B cell (primary cell): ENCODE results near the gene NEU2. TPM values are rescaled to one million over a fixed set of nuclear protein-coding genes. Genes with fewer than 3 reads are reported as not detected.

Source experiments
- ATAC-seq: fragments of 200-7000 bp; cut with Tn5 transposase; one replicate; pipeline ENCODE4 v1.10.0; 2021; ENCODE audit warnings: low read depth, mild to moderate bottlenecking, moderate number of reproducible peaks, moderate library complexity
- CTCF ChIA-PET: fragments of 350-600 bp; sonication (Branson Sonifier 250); formaldehyde crosslinking; loops from one replicate; lab custom pipeline; 2021; ENCODE audit warnings: antibody characterized with exemption, inconsistent platforms; lab: Charles Lee
- POLR2A ChIA-PET: fragments of 350-600 bp; sonication (Branson Sonifier 250); formaldehyde crosslinking; loops from one replicate; lab custom pipeline; 2021; ENCODE audit warnings: antibody characterized with exemption; lab: Charles Lee
- DNase-seq: peaks from one replicate; pipeline ENCODE4 v3.0.0; 2013
- H2AFZ ChIP-seq: 2 replicates; pipeline ENCODE4 v1.6.1; 2012; ENCODE audit warnings: mild to moderate bottlenecking, low read depth, low read length; ENCODE audit not compliant: insufficient read depth, poor library complexity, severe bottlenecking
- H3K27ac ChIP-seq, 2 donors: 1 replicate in 1 of 2; 2 replicates in 1 of 2; pipeline ENCODE4 v1.5.1; 2012 to 2013; ENCODE audit warnings: low read length in 2 of 2, mild to moderate bottlenecking in 2 of 2, moderate library complexity in 1 of 2
- H3K27me3 ChIP-seq, 4 experiments: fragments of 200-600 bp in 1 of 4; sonication (generic) in 1 of 4; replicated peaks in 1 of 4; 1 replicate in 2 of 4; 2 replicates in 2 of 4; pipeline versions ENCODE4 v1.6.1 to v1.7.0; 2013 to 2016; ENCODE audit warnings: low read length in 3 of 4, mild to moderate bottlenecking in 2 of 4, mixed read lengths in 1 of 4, moderate library complexity in 1 of 4; ENCODE audit not compliant: insufficient read depth in 4 of 4, control insufficient read depth in 3 of 4; ENCODE audit errors: control extremely low read depth in 1 of 4
- H3K36me3 ChIP-seq, 2 experiments: replicated peaks in 1 of 2; 1 replicate in 1 of 2; 2 replicates in 1 of 2; pipeline versions ENCODE4 v1.6.1 to v1.7.1; 2013; ENCODE audit warnings: low read length in 1 of 2; ENCODE audit not compliant: insufficient read depth in 2 of 2, control insufficient read depth in 1 of 2; ENCODE audit errors: control extremely low read depth in 1 of 2, extremely low read depth in 1 of 2
- H3K4me1 ChIP-seq, 2 donors: fragments of 200-600 bp in 1 of 2; sonication (generic) in 1 of 2; 1 replicate in 1 of 2; 2 replicates in 1 of 2; pipeline versions ENCODE4 v1.5.1 to v1.6.1; 2013 to 2017; ENCODE audit warnings: low read length in 2 of 2; ENCODE audit not compliant: control insufficient read depth in 2 of 2, insufficient read depth in 2 of 2
- H3K4me2 ChIP-seq: replicated peaks from 2 replicates; pipeline ENCODE3; 2012; ENCODE audit warnings: mild to moderate bottlenecking, low read depth, low read length; ENCODE audit not compliant: poor library complexity, severe bottlenecking
- H3K4me3 ChIP-seq, 5 experiments: fragments of 200-600 bp in 1 of 5; sonication (generic) in 1 of 5; 1 replicate in 3 of 5; 2 replicates in 2 of 5; pipeline versions ENCODE4 v1.5.1 to v1.7.0; 2011 to 2016; ENCODE audit warnings: low read length in 4 of 5, mild to moderate bottlenecking in 4 of 5, low read depth in 2 of 5, control low read depth in 1 of 5, moderate library complexity in 1 of 5; ENCODE audit not compliant: insufficient read depth in 1 of 5; ENCODE audit errors: control extremely low read depth in 1 of 5, extremely low read depth in 1 of 5
- H3K79me2 ChIP-seq: fragments of 200-600 bp; sonication (generic); one replicate; pipeline ENCODE4 v1.6.0; 2016; ENCODE audit warnings: low read length; ENCODE audit not compliant: control insufficient read depth, insufficient read depth
- H3K9ac ChIP-seq: fragments of 200-600 bp; sonication (generic); 2 replicates; pipeline ENCODE4 v1.6.1; 2017; ENCODE audit warnings: mild to moderate bottlenecking, low read length, moderate library complexity
- H3K9me3 ChIP-seq, 3 donors: one replicate each; pipeline versions ENCODE4 v1.6.1 to v1.7.1; 2013; ENCODE audit warnings: low read length in 2 of 3; ENCODE audit not compliant: control insufficient read depth in 2 of 3, insufficient read depth in 1 of 3; ENCODE audit errors: control extremely low read depth in 1 of 3
- H4K20me1 ChIP-seq: 2 replicates; pipeline ENCODE4 v1.6.0; 2012; ENCODE audit warnings: mild to moderate bottlenecking, low read length; ENCODE audit not compliant: insufficient read depth, control insufficient read depth, poor library complexity, severe bottlenecking
- H3K27ac Mint-ChIP-seq: one replicate; pipeline ENCODE4 v1.8.0; 2021; ENCODE audit warnings: mixed read lengths
- H3K27me3 Mint-ChIP-seq: one replicate; pipeline ENCODE4 v1.8.0; 2021; ENCODE audit warnings: mixed read lengths
- H3K4me1 Mint-ChIP-seq: one replicate; pipeline ENCODE4 v1.8.0; 2021; ENCODE audit warnings: mixed read lengths
- H3K4me3 Mint-ChIP-seq: one replicate; pipeline ENCODE4 v1.8.0; 2021; ENCODE audit warnings: mixed read lengths
- H3K9me3 Mint-ChIP-seq: one replicate; pipeline ENCODE4 v1.8.0; 2022; ENCODE audit warnings: mixed read lengths; ENCODE audit not compliant: insufficient read depth
- CTCF ChIP-seq: fragments of 200-600 bp; IDR thresholded peaks from one replicate; pipeline ENCODE4 v1.8.0; 2022; ENCODE audit warnings: antibody characterized with exemption, mild to moderate bottlenecking
- EZH2 ChIP-seq: IDR thresholded peaks from 2 replicates; pipeline ENCODE4 v1.6.1; 2012; ENCODE audit warnings: borderline replicate concordance, low read depth, mild to moderate bottlenecking, moderate library complexity, low read length; ENCODE audit not compliant: insufficient read depth, poor library complexity, severe bottlenecking
- WGBS: methylation state at CpG from one replicate; pipeline ENCODE4 v1.1.5; 2013; ENCODE audit warnings: missing lambda C conversion rate; ENCODE audit not compliant: insufficient coverage; 5-methylcytosine and 5-hydroxymethylcytosine counted together
- intact Hi-C: fragments of 100-400 bp; cut with micrococcal nuclease; formaldehyde crosslinking; loops from one replicate; pipeline ENCODE4 v1.10.0; 2022
- polyA plus RNA-seq: library from polyadenylated mRNA; depleted of rRNA; stranded (reverse); fragments of >200 nt; gene quantifications from 2 replicates; pipeline ENCODE4 v1.2.3, GENCODE V29; 2012
- total RNA-seq, 2 donors: library from RNA; stranded (reverse); fragments of 120-200 nt in 1 of 2; gene quantifications; 1 replicate in 1 of 2; 2 replicates in 1 of 2; pipeline versions ENCODE4 v1.2.3 to v1.2.4, GENCODE V29; 2013 to 2022

Gene NEU2
- total and polyA plus RNA-seq, 2 donors (not counting 1 experiment from before 2014, with no cell fraction given) = not detected

- ChIA-PET POLR2A (no interaction called here), CTCF (no interaction called here)
- WGBS = 93% methylated on average over 3 of the region's 4 CpGs
- H3K9me3 ChIP-seq = no peaks in the 10 kb centered on the region
- no peaks in the 10 kb centered on the region for H3K9me3 Mint-ChIP-seq
- H3K27ac Mint-ChIP-seq = no peak overlapping the region
- no peak overlapping the region for H3K9ac ChIP-seq
- no peaks in the 10 kb centered on the region for H3K4me1 Mint-ChIP-seq
- H3K79me2 ChIP-seq = no peaks in the 10 kb centered on the region
- no peak overlapping the region for H3K4me3 ChIP-seq
- no peaks in the 10 kb centered on the region for H3K27me3 ChIP-seq
- no peaks in the 10 kb centered on the region for H3K27me3 Mint-ChIP-seq
- no peak overlapping the region for H3K4me2 ChIP-seq
- H2AFZ ChIP-seq = no peak overlapping the region
- H3K4me1 ChIP-seq = no peaks in the 10 kb centered on the region
- no peaks in the 10 kb centered on the region for H3K36me3 ChIP-seq
- H4K20me1 ChIP-seq = no peaks in the 10 kb centered on the region
- no peak for ATAC-seq
- intact Hi-C loops = loop anchor here (5.0 to 10.0 kb wide), 2 partner anchors 264 to 422 kb away; no protein-coding TSS in a partner anchor
- no peak for DNase-seq
- H3K4me3 Mint-ChIP-seq = no peak overlapping the region
- H3K27ac ChIP-seq = no peak overlapping the region
- no peak for TF ChIP-seq EZH2
- no peak for TF ChIP-seq CTCF
Measured at GRCh38 chr2:233026198-233026813, 6.2 kb upstream of the NEU2 start.

- no peak overlapping the region for H3K4me3 ChIP-seq
- no peak for TF ChIP-seq CTCF
- no peak for TF ChIP-seq EZH2
- POLR2A ChIA-PET = interaction anchor here (0.6 kb wide), 1 partner anchor 206 kb away, joined by 6 read pairs; no protein-coding TSS in a partner anchor
- Mint-ChIP-seq H3K27ac (no peak overlapping the region), H3K4me3 (no peak overlapping the region), H3K4me1 (no peaks in the 10 kb centered on the region), H3K27me3 (no peaks in the 10 kb centered on the region), H3K9me3 (no peaks in the 10 kb centered on the region)
- H4K20me1 ChIP-seq = no peaks in the 10 kb centered on the region
- intact Hi-C loops = loop anchor here (1.0 to 10.0 kb wide), 4 partner anchors 74 to 425 kb away; no protein-coding TSS in a partner anchor
- H3K4me2 ChIP-seq = no peak overlapping the region
- WGBS = 91% methylated on average over 7 of the region's 9 CpGs
- CTCF ChIA-PET = interaction anchor here (0.7 to 6.1 kb wide), 23 partner anchors 12 to 429 kb away, joined by 3 to 39 read pairs (median 4); partner anchors contain the start of gene ATG16L1
- no peak overlapping the region for H2AFZ ChIP-seq
- H3K9ac ChIP-seq = no peak overlapping the region
- H3K4me1 ChIP-seq = no peaks in the 10 kb centered on the region
- no peak overlapping the region for H3K27ac ChIP-seq
- H3K27me3 ChIP-seq = no peaks in the 10 kb centered on the region
- no peaks in the 10 kb centered on the region for H3K79me2 ChIP-seq
- ATAC-seq (no peak), DNase-seq (no peak)
- no peaks in the 10 kb centered on the region for H3K9me3 ChIP-seq
- H3K36me3 ChIP-seq = no peaks in the 10 kb centered on the region
Measured at GRCh38 chr2:233029321-233029720, 3.2 kb upstream of the NEU2 start.
